ENCODE measurements around the gene MLPH.

DNA sequence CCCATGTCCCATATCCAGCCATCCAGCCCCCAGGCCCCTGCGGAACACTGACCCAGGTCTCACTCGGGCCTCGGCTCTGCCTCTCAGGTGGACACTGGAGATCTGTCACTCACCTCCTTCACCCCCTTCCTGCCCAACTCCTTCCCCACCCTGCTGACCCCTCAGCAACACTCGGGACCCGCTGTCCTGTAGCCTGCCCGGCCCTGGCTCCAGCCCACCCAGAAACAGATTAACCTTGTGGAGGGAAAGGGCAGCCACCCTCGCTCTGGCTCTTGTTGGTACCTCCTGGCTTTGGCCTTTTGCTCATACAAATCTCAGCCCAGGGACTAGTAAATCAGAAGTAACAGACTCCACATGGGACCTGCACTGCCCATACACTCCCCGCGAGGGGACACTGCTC is 49.6 kb downstream of the MLPH start:
- TF ChIP-seq POLR2AphosphoS5 (IDR thresholded peaks at IDR 0.05) (no peak), POLR2A (IDR thresholded peaks at IDR 0.05; ENCODE audit: low read depth) (no peak), EP300 (IDR thresholded peaks at IDR 0.05) (no peak)
- TF ChIP-seq, protein P1, sequence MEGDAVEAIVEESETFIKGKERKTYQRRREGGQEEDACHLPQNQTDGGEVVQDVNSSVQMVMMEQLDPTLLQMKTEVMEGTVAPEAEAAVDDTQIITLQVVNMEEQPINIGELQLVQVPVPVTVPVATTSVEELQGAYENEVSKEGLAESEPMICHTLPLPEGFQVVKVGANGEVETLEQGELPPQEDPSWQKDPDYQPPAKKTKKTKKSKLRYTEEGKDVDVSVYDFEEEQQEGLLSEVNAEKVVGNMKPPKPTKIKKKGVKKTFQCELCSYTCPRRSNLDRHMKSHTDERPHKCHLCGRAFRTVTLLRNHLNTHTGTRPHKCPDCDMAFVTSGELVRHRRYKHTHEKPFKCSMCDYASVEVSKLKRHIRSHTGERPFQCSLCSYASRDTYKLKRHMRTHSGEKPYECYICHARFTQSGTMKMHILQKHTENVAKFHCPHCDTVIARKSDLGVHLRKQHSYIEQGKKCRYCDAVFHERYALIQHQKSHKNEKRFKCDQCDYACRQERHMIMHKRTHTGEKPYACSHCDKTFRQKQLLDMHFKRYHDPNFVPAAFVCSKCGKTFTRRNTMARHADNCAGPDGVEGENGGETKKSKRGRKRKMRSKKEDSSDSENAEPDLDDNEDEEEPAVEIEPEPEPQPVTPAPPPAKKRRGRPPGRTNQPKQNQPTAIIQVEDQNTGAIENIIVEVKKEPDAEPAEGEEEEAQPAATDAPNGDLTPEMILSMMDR (IDR thresholded peaks at IDR 0.05), result no peak
